SU-DHL-6 (cell line): ENCODE results near the gene VEGFA.

Source experiments
- EZH2phosphoT487 ChIP-seq: fragments of 200-600 bp; sonication (generic), shearing (Covaris generic); conservative IDR thresholded peaks from 2 replicates; pipeline ENCODE4 v1.6.1; 2018; ENCODE audit warnings: mild to moderate bottlenecking, antibody characterized with exemption, low read length, moderate library complexity, mixed read lengths
- TF ChIP-seq, protein P1 (sequence below): fragments of 200-600 bp; sonication (generic); IDR thresholded peaks from one replicate; pipeline ENCODE4 v1.5.1; 2017; ENCODE audit warnings: antibody characterized with exemption, mild to moderate bottlenecking, low read length, moderate library complexity; ENCODE audit not compliant: insufficient read depth, poor library complexity, severe bottlenecking

DNA sequence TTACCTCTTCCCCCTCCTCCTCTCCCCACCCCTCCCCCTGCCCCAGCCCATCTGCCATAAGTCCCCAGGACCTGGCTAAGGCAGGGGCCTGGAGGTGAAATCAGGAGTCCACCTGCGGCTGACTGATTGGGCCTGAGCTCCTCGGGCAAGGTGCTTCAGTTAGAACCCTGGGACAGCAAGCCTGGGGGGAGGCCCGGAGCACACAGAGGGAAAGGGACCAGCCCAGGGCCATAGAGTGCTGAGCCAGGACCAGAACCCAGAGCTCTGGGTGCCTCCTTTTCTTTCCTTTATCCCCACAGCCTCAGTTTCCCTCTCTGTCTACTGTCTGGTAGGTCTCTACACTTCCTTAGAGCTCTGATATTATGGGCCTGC, 35.7 kb upstream of the VEGFA start:
- TF ChIP-seq, protein P1, sequence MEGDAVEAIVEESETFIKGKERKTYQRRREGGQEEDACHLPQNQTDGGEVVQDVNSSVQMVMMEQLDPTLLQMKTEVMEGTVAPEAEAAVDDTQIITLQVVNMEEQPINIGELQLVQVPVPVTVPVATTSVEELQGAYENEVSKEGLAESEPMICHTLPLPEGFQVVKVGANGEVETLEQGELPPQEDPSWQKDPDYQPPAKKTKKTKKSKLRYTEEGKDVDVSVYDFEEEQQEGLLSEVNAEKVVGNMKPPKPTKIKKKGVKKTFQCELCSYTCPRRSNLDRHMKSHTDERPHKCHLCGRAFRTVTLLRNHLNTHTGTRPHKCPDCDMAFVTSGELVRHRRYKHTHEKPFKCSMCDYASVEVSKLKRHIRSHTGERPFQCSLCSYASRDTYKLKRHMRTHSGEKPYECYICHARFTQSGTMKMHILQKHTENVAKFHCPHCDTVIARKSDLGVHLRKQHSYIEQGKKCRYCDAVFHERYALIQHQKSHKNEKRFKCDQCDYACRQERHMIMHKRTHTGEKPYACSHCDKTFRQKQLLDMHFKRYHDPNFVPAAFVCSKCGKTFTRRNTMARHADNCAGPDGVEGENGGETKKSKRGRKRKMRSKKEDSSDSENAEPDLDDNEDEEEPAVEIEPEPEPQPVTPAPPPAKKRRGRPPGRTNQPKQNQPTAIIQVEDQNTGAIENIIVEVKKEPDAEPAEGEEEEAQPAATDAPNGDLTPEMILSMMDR, result no peak
- TF ChIP-seq EZH2phosphoT487, result no peak
